Immature natural killer cell (primary cell): ENCODE measurements around the gene URI1. TPM values are rescaled to one million over a fixed set of nuclear protein-coding genes. Genes with fewer than 3 reads are reported as not detected.
"Not testable (repeated sequence)": the region's sequence is repeated elsewhere in the genome, so short reads cannot be mapped to it uniquely, and the experiment has no call there.

Experiments
- DNase-seq, 3 donors: peaks; one replicate each; pipeline ENCODE4 v3.0.0; 2022; ENCODE audit warnings: mixed read lengths in 1 of 3
- H3K27ac Mint-ChIP-seq, 6 donors: one replicate each; pipeline ENCODE4 v1.8.0; 2020; ENCODE audit warnings: mixed read lengths in 6 of 6, mild to moderate bottlenecking in 5 of 6, inconsistent platforms in 4 of 6, moderate library complexity in 3 of 6
- H3K27me3 Mint-ChIP-seq, 3 donors: one replicate each; pipeline ENCODE4 v1.8.0; 2020 to 2021; ENCODE audit warnings: low read depth in 3 of 3, mild to moderate bottlenecking in 3 of 3, mixed read lengths in 3 of 3, moderate library complexity in 3 of 3, inconsistent platforms in 1 of 3
- H3K36me3 Mint-ChIP-seq, 3 donors: one replicate each; pipeline ENCODE4 v1.8.0; 2020; ENCODE audit warnings: mixed read lengths in 3 of 3, inconsistent platforms in 2 of 3, mild to moderate bottlenecking in 2 of 3
- H3K4me1 Mint-ChIP-seq, 2 donors: one replicate each; pipeline ENCODE4 v1.8.0; 2020; ENCODE audit warnings: inconsistent platforms in 2 of 2, mild to moderate bottlenecking in 2 of 2, mixed read lengths in 2 of 2, moderate library complexity in 1 of 2
- H3K4me3 Mint-ChIP-seq, 5 donors: one replicate each; pipeline ENCODE4 v1.8.0; 2020; ENCODE audit warnings: mild to moderate bottlenecking in 5 of 5, mixed read lengths in 5 of 5, inconsistent platforms in 3 of 5, moderate library complexity in 3 of 5
- H3K9me3 Mint-ChIP-seq, 6 donors: one replicate each; pipeline ENCODE4 v1.8.0; 2020; ENCODE audit warnings: mild to moderate bottlenecking in 6 of 6, mixed read lengths in 6 of 6, inconsistent platforms in 4 of 6, moderate library complexity in 3 of 6
- polyA plus RNA-seq, 3 donors: library from polyadenylated mRNA; unstranded; fragments of 300-500 nt; fragmentation: Illumina TruSeq; gene quantifications; one replicate each; pipeline ENCODE4 v1.2.3, GENCODE V29; 2021

URI1 gene
- polyA plus RNA-seq: 10 to 100 TPM; 15.6 to 24.6 (median 18.1) TPM

GRCh38 chr19:29941828-29942403, at the start of gene URI1:
TSS of gene URI1 (plus strand) at chr19:29942239. CDS start at chr19:29942548, 309 bp downstream.
- peak; percentile 91 to 93 (median 92) for DNase-seq
- peaks cover 0 to 2% (median under 1%) of the 10 kb centered on the region in 6 donors for H3K9me3 Mint-ChIP-seq
- peaks cover 5 to 7% (median 5%) of the 10 kb centered on the region in 3 donors for H3K27me3 Mint-ChIP-seq
- H3K4me1 Mint-ChIP-seq: peaks cover 39 to 48% of the 10 kb centered on the region in 2 donors
- H3K4me3 Mint-ChIP-seq: peak within 1 kb of the TSS; percentile 92 to 95 (median 95)
- peaks cover 0 to 5% (median 0%) of the 10 kb centered on the region in 3 donors for H3K36me3 Mint-ChIP-seq
- peak within 1 kb of the TSS; percentile 78 to 94 (median 90) for H3K27ac Mint-ChIP-seq

GRCh38 chr19:29893606-29894284, 48.3 kb upstream of the URI1 start:
- peaks cover 0 to 6% (median 4%) of the 10 kb centered on the region in 3 donors for H3K27me3 Mint-ChIP-seq
- no peaks in the 10 kb centered on the region for H3K9me3 Mint-ChIP-seq
- no peak overlapping the region for H3K4me3 Mint-ChIP-seq
- H3K4me1 Mint-ChIP-seq: no peaks in the 10 kb centered on the region
- H3K27ac Mint-ChIP-seq: no peak overlapping the region
- no peak for DNase-seq
- no peaks in the 10 kb centered on the region for H3K36me3 Mint-ChIP-seq

GRCh38 chr19:29896802-29897201, 45.2 kb upstream of the URI1 start:
- no peaks in the 10 kb centered on the region for H3K4me1 Mint-ChIP-seq
- no peak for DNase-seq
- H3K9me3 Mint-ChIP-seq: no peaks in the 10 kb centered on the region
- H3K4me3 Mint-ChIP-seq: no peak overlapping the region
- H3K27ac Mint-ChIP-seq: no peak overlapping the region
- no peaks in the 10 kb centered on the region for H3K36me3 Mint-ChIP-seq
- peaks cover 0 to 5% (median 2%) of the 10 kb centered on the region in 3 donors for H3K27me3 Mint-ChIP-seq

GRCh38 chr19:29897466-29897865, 44.6 kb upstream of the URI1 start:
- Mint-ChIP-seq H3K36me3 (no peaks in the 10 kb centered on the region), H3K4me1 (no peaks in the 10 kb centered on the region), H3K9me3 (no peaks in the 10 kb centered on the region), H3K27ac (no peak overlapping the region), H3K4me3 (no peak overlapping the region), H3K27me3 (peaks cover 0 to 5% (median 2%) of the 10 kb centered on the region in 3 donors)
- no peak for DNase-seq

- Mint-ChIP-seq H3K4me3 (no peak overlapping the region), H3K9me3 (no peaks in the 10 kb centered on the region), H3K27ac (no peak overlapping the region), H3K4me1 (no peaks in the 10 kb centered on the region), H3K27me3 (peaks cover 0 to 4% (median 3%) of the 10 kb centered on the region in 3 donors), H3K36me3 (no peaks in the 10 kb centered on the region)
- DNase-seq: no peak
These were observed 38.0 kb upstream of the URI1 start for GRCh38 chr19:29904017-29904416.

GRCh38 chr19:29908963-29909944, 32.8 kb upstream of the URI1 start:
- no peaks in the 10 kb centered on the region for H3K36me3 Mint-ChIP-seq
- H3K27ac Mint-ChIP-seq: peak overlapping the region in 1 of 6 donors; percentile 18
- no peaks in the 10 kb centered on the region for H3K4me1 Mint-ChIP-seq
- H3K9me3 Mint-ChIP-seq: no peaks in the 10 kb centered on the region
- peaks cover 0 to 3% (median 0%) of the 10 kb centered on the region in 3 donors for H3K27me3 Mint-ChIP-seq
- no peak overlapping the region for H3K4me3 Mint-ChIP-seq
- DNase-seq: no peak

GRCh38 chr19:29914933-29915332, 27.1 kb upstream of the URI1 start:
- H3K27me3 Mint-ChIP-seq: peaks cover 4 to 5% (median 5%) of the 10 kb centered on the region in 3 donors
- DNase-seq: no peak
- H3K4me1 Mint-ChIP-seq: no peaks in the 10 kb centered on the region
- H3K36me3 Mint-ChIP-seq: no peaks in the 10 kb centered on the region
- no peaks in the 10 kb centered on the region for H3K9me3 Mint-ChIP-seq
- H3K27ac Mint-ChIP-seq: no peak overlapping the region
- H3K4me3 Mint-ChIP-seq: no peak overlapping the region

- H3K27me3 Mint-ChIP-seq, H3K27ac Mint-ChIP-seq, DNase-seq, H3K9me3 Mint-ChIP-seq, H3K4me1 Mint-ChIP-seq, H3K36me3 Mint-ChIP-seq, H3K4me3 Mint-ChIP-seq: not testable (repeated sequence)
These were observed 26.2 kb upstream of the URI1 start for GRCh38 chr19:29915832-29916231.

- Mint-ChIP-seq H3K4me3 (no peak overlapping the region), H3K9me3 (no peaks in the 10 kb centered on the region), H3K4me1 (no peaks in the 10 kb centered on the region), H3K27me3 (peaks cover 5 to 8% (median 5%) of the 10 kb centered on the region in 3 donors), H3K36me3 (no peaks in the 10 kb centered on the region), H3K27ac (no peak overlapping the region)
- DNase-seq: no peak
These were observed 24.1 kb upstream of the URI1 start for GRCh38 chr19:29917911-29918310.

- Mint-ChIP-seq H3K27ac (no peak overlapping the region), H3K4me1 (no peaks in the 10 kb centered on the region), H3K9me3 (no peaks in the 10 kb centered on the region), H3K4me3 (no peak overlapping the region), H3K36me3 (no peaks in the 10 kb centered on the region), H3K27me3 (peaks cover 5 to 8% (median 5%) of the 10 kb centered on the region in 3 donors)
- DNase-seq: no peak
These were observed 23.1 kb upstream of the URI1 start for GRCh38 chr19:29918891-29919290.

- H3K4me1 Mint-ChIP-seq: no peaks in the 10 kb centered on the region
- H3K9me3 Mint-ChIP-seq: no peaks in the 10 kb centered on the region
These were observed 19.1 kb upstream of the URI1 start for GRCh38 chr19:29922972-29923371.

GRCh38 chr19:29923653-29924052, 18.4 kb upstream of the URI1 start:
- no peaks in the 10 kb centered on the region for H3K4me1 Mint-ChIP-seq
- no peaks in the 10 kb centered on the region for H3K9me3 Mint-ChIP-seq
- peaks cover 2 to 10% (median 2%) of the 10 kb centered on the region in 3 donors for H3K27me3 Mint-ChIP-seq
- H3K4me3 Mint-ChIP-seq: no peak overlapping the region
- no peaks in the 10 kb centered on the region for H3K36me3 Mint-ChIP-seq
- H3K27ac Mint-ChIP-seq: no peak overlapping the region
- DNase-seq: no peak

More at GRCh38 chr19:29922972-29923371, 19.1 kb upstream of the URI1 start:
- no peak for DNase-seq
- H3K4me3 Mint-ChIP-seq: no peak overlapping the region
- H3K27me3 Mint-ChIP-seq: peaks cover 3 to 10% (median 5%) of the 10 kb centered on the region in 3 donors
- H3K36me3 Mint-ChIP-seq: no peaks in the 10 kb centered on the region
- no peak overlapping the region for H3K27ac Mint-ChIP-seq

- no peak overlapping the region for H3K27ac Mint-ChIP-seq
These were observed 16.0 kb upstream of the URI1 start for GRCh38 chr19:29926031-29926430.

GRCh38 chr19:29926801-29927200, 15.2 kb upstream of the URI1 start:
- no peaks in the 10 kb centered on the region for H3K9me3 Mint-ChIP-seq
- H3K27me3 Mint-ChIP-seq: peaks cover 2 to 11% (median 4%) of the 10 kb centered on the region in 3 donors
- no peak overlapping the region for H3K27ac Mint-ChIP-seq
- no peaks in the 10 kb centered on the region for H3K4me1 Mint-ChIP-seq
- no peak overlapping the region for H3K4me3 Mint-ChIP-seq
- no peaks in the 10 kb centered on the region for H3K36me3 Mint-ChIP-seq
- no peak for DNase-seq

More at GRCh38 chr19:29926031-29926430, 16.0 kb upstream of the URI1 start:
- H3K27me3 Mint-ChIP-seq: peaks cover 2 to 10% (median 4%) of the 10 kb centered on the region in 3 donors
- no peak for DNase-seq
- H3K4me1 Mint-ChIP-seq: no peaks in the 10 kb centered on the region
- H3K36me3 Mint-ChIP-seq: no peaks in the 10 kb centered on the region
- H3K4me3 Mint-ChIP-seq: no peak overlapping the region
- H3K9me3 Mint-ChIP-seq: no peaks in the 10 kb centered on the region
